GM18498 (cell line): Measurements from ENCODE around the gene CTDNEP1.

Experiments
- ATAC-seq: cut with Tn5 transposase; IDR thresholded peaks from one replicate; pipeline ENCODE4 v1.9.1; 2021; ENCODE audit warnings: mild to moderate bottlenecking, moderate library complexity; ENCODE audit not compliant: unreplicated experiment

Gene CTDNEP1

GRCh38 chr17:7216242-7217112, 35.1 kb downstream of the CTDNEP1 start:
- ATAC-seq: no peak

GRCh38 chr17:7215652-7216180, 35.8 kb downstream of the CTDNEP1 start:
- no peak for ATAC-seq

- ATAC-seq: no peak
These were observed 36.3 kb downstream of the CTDNEP1 start for GRCh38 chr17:7215136-7215638.

GRCh38 chr17:7214300-7215135, 37.0 kb downstream of the CTDNEP1 start:
- ATAC-seq: peak; percentile 80

GRCh38 chr17:7213895-7214299, 37.6 kb downstream of the CTDNEP1 start:
- peak; percentile 5 for ATAC-seq

GRCh38 chr17:7211491-7212273, 39.9 kb downstream of the CTDNEP1 start:
- ATAC-seq: no peak

- no peak for ATAC-seq
These were observed 42.6 kb downstream of the CTDNEP1 start for GRCh38 chr17:7208754-7209460.

GRCh38 chr17:7208027-7208571, 43.4 kb downstream of the CTDNEP1 start:
- ATAC-seq: no peak

- ATAC-seq: no peak
These were observed 44.2 kb downstream of the CTDNEP1 start for GRCh38 chr17:7207120-7208001.

- ATAC-seq: no peak
These were observed 46.0 kb downstream of the CTDNEP1 start for GRCh38 chr17:7205561-7205960.

GRCh38 chr17:7204828-7205461, 46.6 kb downstream of the CTDNEP1 start:
- ATAC-seq: peak; percentile 83

- no peak for ATAC-seq
These were observed 47.2 kb downstream of the CTDNEP1 start for GRCh38 chr17:7204336-7204735.

GRCh38 chr17:7203391-7203790, 48.1 kb downstream of the CTDNEP1 start:
- no peak for ATAC-seq

- no peak for ATAC-seq
These were observed 54.7 kb downstream of the CTDNEP1 start for GRCh38 chr17:7196651-7197401.

GRCh38 chr17:7195971-7196370, 55.6 kb downstream of the CTDNEP1 start:
- ATAC-seq: no peak
